ENCODE measurements around the gene GAL3ST1. TPM values are rescaled to one million over a fixed set of nuclear protein-coding genes. Genes with fewer than 3 reads are reported as not detected.
"Not testable (repeated sequence)": the region's sequence is repeated elsewhere in the genome, so short reads cannot be mapped to it uniquely, and the experiment has no call there.

Gene GAL3ST1
- polyA plus RNA-seq, 1 donor: 6.5 TPM

DNA sequence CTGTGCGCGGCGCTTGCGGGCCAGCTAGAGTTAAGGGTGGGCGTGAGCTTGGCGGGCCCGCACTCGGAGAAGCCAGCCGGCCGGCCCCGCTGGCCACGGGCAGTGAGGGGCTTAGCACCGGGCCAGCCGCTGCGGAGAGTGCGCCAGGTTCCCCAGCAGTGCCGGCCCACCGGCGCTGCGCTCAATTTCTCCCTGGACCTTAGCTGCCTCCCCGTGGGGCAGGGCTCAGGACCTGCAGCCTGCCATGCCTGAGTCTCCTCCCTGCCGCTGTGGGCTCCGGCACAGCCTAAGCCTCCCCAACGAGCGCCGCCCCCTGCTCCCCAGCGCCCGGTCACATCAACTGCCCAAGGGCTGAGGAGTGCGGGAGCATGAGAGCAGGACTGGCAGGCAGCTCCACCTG lies 22.4 kb upstream of the GAL3ST1 start:
- DNase-seq: no peak

DNA sequence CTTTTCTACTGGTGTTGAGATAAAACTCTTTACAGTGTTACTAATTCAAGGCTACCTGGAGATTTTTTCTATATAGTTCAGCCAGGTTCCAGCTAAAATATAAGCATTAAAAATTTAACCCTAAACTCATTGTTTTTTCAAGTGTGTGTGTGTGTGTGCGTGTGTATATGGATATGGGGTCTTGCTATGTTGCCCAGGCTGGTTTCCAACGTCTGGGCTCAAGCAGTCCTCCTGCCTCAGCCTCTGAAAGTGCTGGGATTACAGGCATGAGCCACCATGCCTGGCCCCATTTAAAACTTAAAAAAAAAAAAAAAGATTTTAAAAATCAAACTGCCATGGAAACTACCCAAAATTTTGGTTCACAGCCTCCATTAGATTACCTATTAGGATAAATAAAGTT lies 21.7 kb upstream of the GAL3ST1 start:
- no peak for DNase-seq

DNA sequence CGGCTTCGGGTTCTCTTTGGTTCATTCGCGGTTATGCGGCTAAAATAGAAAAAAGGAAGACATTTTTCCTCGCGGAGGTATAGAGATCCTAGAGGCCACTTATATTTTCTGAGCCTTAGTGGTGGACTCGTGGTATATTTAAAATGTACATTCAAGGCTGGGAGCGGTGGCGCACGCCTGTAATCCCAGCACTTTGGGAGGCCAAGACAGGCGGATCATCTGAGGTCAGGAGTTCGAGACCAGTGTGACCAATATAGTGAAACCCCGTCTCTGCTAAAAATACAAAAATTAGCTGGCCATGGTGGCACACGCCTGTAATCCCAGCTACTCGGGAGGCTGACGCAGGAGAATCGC lies 17.9 kb upstream of the GAL3ST1 start:
- not testable (repeated sequence) for DNase-seq

DNA sequence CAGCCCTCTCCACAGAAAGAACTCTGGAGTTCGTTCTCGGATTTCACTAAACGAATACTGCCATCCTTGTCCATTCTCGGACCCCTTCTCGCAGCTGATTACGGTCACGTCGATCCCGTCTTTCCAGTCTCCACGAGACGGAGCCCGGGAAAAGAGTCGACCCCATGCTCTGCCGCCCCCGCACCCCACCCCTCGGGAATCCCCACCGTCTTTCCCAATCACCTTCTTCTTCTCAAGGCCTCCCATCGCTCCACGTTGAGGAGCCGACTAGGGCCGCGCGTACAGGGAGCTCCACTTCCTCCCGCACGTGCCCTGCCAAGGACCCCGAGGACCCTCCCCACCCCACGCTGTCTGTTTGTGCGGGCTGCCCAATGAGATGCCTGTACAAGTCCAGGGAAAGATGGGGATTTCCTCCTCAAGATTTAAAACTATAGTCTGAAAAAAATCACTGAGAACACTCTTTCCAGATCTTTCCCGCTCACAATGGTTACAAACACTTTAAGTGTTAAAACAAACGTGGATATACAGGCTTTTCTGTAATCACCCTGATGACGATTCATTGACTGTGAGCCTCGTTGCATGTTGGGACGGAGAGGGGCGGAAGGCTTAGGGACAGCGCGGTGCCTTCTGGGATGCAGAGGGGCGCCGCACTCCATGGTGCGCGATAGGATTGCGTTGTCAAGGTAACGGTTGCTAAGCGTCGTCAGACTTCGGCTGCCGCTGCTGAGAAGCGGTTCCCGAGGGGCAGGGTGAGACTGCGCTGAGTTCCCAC lies 17.3 kb upstream of the GAL3ST1 start, which contains the start of gene PES1:
PES1 (minus strand) TSS at position 323 of the 772 bp plus-strand sequence; CDS start at position 246, 77 bp downstream.
- DNase-seq: peak; percentile 97

DNA sequence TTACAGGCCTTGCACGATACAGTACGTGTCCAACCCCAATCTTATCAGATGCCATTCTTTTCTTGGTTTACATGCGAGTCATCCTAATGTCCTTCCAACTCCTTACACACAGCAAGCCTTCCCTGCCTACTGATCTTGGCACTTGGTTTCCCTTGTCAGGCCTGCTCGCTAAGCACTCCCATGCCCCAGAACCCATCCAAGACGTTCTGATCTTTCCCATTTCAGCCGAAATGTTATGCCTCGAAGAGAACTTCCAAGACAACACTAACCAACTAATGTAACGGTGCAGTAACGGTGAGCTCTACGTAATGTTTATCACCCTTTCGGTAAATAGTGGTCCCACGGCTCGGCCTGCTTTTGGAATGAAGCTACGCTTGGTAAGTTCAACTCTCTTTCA lies 16.7 kb upstream of the GAL3ST1 start:
- DNase-seq: no peak

DNA sequence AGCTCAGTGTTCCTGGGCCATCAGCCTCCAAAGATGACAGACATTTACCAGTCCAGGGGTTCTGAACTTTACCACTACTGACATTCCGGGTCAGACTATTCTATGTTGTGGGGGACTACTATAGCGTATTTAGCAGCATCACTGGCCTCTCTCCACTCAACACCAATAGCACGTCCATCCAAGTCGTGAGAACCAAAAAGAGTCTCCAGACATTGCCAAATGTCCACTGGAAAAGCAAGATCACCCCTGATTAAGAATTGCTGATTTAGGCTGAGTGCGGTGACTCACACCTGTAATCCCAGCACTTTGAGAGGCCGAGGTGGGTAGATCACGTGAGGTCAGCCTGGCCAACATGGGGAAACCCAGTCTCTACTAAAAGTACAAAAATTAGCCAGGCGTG lies 11.9 kb upstream of the GAL3ST1 start:
- DNase-seq: no peak

DNA sequence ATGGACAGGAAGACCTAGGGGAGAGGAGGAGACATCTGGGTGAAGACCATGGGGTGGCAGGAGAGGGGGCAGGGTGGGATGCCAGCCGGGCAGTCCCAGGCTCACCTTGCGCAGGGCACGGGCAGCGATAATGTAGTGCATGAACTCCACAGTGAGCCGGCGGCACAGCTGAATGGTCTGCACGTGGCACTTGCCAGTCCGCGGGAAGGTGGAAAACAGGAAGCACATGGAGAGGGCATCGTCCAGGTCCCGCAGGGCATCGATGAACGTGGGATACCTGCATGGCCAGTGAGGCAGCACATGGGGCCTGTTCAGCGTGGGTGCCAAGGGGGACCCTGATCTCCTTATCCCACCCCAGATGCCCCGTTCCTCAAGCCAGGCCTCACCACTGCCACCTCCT lies 10.0 kb upstream of the GAL3ST1 start:
- no peak for DNase-seq

DNA sequence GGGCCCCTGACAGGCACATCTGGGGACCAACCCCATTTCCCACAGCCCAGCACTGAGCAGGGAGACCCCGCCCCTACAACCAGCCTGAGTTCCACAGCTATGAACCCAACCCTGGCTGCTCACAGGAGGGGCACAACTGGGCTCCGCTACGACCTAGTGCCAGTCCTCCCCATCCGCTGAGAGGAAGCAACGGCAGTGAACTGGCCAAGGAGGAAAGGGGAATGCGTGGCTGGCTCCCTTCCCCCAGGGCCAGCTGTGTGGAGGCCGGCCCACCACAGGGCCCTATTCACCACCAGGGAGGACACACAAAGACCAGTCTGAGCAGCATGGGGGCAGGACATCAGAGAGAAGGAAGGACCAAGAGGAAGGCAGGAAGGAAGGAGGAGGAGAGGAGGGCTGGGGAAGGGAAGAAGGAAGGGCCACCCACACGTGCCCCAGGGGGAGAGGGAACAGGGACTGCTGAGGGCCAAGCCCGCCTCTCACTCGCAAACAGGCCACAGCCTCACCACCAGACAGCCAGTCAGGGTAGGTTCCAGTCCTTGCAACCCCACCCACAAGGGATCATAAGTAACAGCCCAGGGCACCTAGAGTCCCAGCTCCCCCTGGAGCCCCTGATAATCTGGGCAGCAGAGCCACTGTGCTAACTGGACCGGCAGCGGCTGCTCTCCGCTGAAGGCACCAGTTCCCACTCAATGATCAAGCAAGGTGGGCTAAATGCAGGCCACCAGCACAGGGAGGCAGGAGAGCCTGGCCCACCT lies 8.5 kb upstream of the GAL3ST1 start:
- DNase-seq: no peak

DNA sequence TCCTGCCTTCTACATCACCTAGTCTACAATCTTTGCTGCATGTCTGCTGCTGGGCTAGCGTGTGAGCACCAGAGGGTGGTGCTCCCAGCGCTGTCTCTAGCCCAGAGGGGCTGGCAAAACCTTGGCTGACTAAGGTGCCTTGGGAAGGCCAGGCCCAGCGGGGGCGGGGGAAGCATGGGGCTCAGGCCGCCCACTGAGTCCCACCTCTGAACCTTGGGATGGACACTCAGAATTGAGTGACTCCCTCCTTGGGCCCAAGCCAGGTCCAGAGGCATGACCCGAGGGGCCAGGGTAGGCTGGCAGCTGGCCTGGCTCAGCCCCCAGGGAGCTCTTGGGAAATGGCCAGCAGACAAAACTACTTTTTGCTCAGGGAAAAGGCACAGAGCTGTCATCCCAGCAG lies 7.6 kb upstream of the GAL3ST1 start:
- DNase-seq: no peak

DNA sequence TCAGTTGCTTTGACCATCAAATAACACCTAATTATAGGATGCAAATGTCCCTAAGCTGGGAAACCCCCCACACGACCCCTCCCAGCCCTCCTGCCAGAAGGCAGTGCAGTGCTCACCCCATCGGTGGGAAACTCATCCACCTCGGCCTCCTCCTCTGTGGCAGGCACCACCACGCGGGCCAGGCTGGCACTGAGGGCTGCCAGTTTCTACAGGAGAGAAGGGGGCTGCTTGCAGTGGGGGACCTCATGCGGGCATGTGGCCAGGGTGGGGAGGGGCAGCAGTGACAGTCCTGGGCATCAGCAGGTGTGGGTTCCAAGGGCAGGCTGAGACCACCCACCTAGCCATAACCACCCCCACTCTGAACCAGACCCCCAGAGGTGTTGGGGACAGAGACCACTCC lies 6.4 kb upstream of the GAL3ST1 start:
- DNase-seq: no peak

DNA sequence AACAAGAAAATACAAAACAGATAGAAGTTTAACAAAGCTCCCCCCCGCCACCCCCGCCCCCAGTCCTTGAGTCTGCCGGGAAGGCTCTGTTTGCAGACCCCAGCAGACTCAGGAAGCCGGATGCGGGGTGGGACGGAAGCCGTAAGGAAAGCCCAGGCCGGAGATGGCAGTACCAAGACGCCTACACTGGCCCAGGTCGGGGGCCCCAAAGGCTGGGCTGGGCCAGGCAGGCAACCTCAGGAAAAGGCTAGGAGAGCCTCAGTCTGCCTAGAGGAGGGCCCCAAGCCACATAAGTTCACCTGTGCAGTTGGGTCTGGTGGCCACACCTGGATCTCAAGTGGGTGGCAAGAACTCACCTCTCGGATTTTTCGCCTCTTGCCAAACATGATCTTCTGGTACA lies 4.0 kb upstream of the GAL3ST1 start:
- no peak for DNase-seq

DNA sequence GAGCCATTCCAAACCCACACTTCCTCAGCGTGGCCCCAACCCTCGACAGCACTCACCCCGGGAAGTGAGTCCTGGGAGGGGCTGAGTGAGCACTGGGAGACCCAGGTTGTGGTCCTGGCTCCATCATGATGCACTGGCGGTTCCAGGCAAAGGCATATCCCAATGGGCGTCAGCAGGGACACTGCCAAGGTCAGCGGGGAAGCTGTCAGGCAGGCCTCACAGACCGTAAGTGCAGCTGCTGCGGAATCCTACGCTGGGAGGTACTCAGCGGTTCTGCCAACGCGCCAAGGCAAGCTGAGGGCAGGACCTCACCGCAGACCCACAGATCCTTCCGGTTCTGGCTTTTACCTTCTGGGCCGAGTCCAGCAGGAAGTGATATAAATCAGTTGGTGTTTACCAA lies 1.4 kb upstream of the GAL3ST1 start:
- DNase-seq: no peak

DNA sequence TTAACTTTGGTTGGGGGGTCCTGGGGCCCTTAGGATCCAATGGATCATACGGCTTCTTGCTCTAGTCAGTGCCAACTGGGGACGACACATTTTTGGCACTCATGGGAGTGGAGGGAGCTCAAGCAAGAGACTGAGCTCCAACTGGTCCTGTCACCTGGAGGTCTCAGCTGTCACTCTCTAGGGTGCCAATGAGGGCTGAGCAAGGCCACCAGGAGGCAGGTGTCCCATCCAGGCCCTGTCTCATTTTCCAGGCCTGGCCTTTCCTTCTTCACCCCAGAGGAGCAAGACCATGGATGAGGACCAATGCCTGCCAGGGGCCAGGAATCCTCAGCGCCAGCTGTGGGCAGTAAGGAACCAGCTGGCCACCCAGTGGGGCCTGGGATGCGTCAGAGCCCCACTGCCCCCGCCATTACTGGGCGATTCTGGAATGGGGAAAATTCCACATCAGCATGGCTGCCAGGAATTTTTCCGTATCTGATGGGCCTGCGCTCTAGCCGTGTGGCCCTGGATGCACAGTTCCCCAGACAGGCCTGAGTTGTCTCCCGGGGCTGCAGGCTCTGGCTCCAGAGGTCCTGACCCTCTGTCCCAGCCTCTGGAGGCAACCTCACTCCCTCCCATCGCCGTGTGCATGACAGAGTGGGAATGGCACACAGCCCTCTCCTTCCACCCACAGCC lies 669 bp upstream of the GAL3ST1 start:
- DNase-seq: no peak

DNA sequence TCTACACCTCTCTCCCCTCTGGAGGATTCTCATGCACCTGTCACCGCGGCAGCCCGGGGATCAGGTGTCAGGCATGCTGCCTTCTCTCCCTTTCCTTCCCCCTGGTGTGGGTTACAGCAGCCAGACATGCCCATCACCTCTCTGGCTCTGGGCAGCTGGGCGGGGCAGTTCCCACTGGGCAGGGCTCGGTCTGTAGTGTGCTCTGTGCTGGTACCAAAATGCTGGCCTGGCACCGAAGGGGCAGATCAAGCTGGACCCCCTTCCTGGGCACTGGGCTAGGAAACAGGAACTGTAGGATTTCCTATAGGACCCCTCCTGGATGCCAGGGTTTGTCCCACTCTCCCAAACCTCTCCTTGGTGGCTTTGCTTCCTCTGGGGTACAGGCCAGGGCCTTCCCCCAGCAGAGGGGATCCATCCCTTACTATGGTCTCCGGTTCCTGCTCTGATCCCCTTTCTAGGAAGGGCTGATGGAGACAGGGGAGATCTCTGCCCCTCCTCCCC lies 821 bp downstream of the GAL3ST1 start:
- no peak for DNase-seq

DNA sequence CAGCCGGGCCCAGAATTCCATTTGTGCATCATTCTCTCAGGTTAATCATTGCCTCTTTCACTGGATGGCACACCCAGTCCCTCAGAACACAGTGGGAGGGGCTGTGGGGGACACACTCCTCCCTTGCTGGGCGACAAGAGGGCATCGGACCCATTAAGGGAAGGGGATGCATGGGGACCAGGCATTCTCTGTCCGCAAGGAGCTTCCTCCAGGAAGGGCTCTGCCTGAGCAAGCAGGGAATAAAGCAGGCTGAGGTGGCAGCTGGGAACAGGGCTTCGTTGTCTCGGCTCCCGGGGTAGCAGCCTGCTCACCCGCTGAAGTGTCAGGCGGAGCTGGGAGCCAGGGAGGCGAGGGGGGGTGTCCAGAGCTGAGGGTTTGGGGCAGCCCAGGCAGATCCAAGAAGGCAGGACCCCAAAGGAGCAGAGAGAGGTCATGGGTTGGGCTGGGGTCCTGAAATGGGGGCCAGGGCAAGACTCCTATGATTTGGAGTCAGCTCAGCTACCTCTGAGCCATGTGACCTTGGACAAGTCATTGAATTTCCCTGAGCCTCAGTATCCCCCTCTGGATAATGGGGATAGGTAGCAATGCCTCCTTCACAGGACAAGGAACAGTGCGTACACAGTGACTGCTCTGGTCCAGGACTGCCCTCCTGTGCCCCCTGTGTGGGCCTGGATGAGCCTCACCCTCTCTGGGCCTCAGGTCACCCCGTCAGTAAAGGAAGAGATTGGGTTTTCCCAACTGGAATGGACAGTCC lies 1.4 kb downstream of the GAL3ST1 start:
- no peak for DNase-seq

DNA sequence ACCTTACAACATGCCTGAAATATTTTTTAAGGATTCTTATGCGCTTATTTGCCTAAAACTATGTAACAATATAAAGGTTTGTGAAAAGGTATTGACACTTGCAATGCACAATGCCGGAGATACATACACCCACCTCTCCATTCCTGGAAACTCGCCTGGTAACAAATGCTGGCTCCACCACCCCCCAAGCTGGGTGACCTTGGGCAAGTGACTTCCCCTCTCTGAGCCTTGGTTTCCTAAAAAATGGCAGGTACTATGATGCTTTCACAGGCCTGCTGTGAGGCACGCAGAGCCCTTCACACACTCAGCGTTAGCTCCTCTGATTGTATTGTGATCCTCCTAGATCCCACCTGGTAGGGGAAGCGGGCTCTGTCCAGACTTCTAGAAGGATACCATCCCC lies 2.3 kb downstream of the GAL3ST1 start:
- DNase-seq: no peak

DNA sequence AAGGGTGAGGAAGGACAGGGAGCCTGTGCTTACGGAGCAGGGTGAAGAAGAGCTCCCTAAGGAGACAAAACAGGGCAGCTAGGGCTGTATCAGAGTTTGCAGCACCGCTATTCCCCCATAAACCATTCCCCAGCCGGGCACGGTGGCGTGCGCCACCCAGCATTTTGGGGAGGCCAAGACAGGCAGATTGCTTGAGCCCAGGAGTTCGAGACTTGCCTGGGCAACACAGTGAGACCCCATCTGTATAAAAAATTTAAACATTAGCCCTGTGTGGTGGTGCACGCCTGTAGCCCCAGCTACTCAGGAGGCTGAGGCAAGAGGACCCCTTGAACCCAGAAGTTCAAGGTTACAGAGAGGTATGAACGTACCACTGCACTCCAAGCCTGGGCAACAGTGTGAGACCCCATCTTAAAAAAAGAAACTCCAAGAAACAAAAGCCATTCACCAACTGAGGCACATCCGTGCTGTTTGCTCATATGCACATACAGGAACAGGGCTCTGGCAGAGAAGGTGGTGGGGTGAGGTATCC lies 4.7 kb downstream of the GAL3ST1 start:
- no peak for DNase-seq

DNA sequence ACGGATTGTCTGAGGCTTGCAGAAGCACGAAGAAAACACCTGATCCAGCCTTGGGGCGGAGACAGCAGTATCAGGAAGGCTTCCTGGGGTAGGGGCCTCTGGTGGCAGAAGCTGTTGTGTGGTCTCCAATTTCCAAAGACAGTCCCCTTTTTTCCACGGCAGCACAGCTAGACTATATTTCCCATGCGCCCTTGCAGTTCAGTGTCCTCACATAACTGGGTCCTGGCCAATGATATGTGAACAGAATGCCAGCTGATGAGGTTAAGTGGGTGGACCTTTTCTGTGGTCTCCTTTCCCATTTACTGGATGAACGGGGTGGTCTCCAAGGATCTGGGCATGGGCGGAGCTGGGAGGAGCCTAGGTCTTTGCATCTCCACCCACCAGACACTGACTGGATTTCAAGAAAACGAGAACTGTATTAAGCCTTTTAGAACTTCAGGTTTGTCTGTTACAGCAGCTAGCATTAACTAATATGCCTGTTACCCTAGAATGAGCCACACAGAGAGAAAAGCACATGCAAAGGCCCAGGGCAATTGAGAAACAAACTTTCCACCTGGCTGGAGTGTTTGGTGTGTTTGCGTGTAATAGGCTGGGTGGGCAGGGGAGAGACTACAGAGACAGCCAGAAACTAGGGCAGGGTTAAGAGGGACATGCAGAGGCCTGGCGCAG lies 6.2 kb downstream of the GAL3ST1 start:
- DNase-seq: no peak

DNA sequence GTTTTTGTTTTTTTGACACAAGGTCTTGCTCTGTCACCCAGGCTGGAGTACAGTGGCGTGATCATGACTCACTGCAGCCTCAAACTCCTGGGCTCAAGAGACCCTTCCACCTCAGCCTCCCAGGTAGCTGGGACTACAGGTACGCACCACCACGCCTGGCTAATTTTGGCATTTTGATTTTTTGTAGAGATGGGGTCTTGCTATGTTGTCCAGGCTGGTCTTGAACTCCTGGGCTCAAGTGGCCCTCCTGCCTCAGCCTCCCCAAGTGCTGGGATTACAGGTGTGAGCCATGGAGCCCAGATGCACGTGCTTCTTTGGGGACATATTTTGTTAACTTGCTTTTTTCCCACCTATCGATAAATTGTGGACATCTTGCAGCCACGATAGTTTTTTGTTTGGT lies 7.2 kb downstream of the GAL3ST1 start:
- not testable (repeated sequence) for DNase-seq

DNA sequence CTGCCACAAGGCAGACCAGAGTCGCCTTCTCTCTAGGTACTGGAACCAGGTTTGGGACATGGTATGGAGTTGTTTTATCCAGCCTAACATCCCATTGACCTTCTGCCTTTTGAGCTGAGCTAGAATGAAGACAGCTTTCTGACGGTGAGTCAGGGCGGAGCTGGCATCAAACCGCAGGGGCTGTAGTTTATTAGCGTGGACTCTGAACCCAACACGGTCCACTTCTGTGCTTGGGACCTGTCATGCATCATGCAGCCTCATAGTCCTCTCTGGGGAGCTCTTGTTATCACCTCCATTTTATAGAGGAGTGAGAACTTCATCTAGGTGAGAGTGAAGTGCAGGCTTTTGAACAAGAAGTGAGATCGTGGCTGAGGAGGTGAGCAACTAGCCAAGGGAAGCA lies 8.3 kb downstream of the GAL3ST1 start:
- DNase-seq: no peak

DNA sequence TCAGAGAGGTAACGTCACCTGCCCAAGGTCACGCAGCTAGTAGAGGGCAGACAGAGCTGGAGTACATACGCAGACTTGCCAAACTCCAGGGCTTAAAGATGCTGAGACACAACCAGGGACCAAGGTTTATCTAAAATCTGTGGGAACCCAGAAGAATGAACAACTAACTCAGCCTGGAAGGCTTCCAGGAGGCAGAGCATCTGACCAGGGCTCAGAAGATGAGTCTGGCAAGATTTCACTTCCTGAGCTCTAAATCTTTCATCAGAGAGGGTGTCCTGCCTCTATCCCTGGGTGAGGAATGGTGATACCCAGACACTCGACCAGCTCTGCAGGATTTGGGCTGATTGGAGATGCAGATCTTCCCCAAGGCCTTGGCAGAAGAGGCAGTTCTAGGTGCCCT lies 9.1 kb downstream of the GAL3ST1 start:
- DNase-seq: no peak

DNA sequence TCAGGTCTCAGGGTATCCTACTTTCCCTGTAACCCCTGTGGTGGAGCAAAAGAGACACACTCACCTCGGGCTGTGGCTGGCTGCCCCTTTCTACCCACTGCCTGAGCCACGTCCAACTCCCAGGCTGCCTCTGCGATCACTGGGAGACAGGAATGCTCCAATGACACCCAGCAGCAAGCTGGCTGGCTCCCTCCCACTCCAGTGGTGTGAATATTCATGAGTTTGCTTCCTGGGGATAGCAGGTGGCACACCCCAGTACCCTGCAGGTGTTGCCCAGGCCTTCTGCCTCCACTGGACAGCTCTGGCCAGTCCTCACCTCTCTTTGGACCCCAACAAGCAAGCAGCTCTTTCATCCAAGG lies 9.7 kb downstream of the GAL3ST1 start:
- no peak for DNase-seq
